GM21576 (cell line): ENCODE measurements around the gene UBE2F.
A peak's percentile ranks its signal among the peaks of the same experiment; 100 is the strongest.
"Not testable (repeated sequence)": the region's sequence is repeated elsewhere in the genome, so short reads cannot be mapped to it uniquely, and the experiment has no call there.

Experiments used
- ATAC-seq: cut with Tn5 transposase; IDR thresholded peaks from one replicate; pipeline ENCODE4 v1.9.1; 2021; ENCODE audit warnings: mild to moderate bottlenecking, moderate library complexity; ENCODE audit not compliant: unreplicated experiment

UBE2F gene

GRCh38 chr2:238042090-238042489 lies 75.3 kb downstream of the UBE2F start:
- no peak for ATAC-seq

- no peak for ATAC-seq
Observed at GRCh38 chr2:238042849-238043584, 76.2 kb downstream of the UBE2F start.

DNA sequence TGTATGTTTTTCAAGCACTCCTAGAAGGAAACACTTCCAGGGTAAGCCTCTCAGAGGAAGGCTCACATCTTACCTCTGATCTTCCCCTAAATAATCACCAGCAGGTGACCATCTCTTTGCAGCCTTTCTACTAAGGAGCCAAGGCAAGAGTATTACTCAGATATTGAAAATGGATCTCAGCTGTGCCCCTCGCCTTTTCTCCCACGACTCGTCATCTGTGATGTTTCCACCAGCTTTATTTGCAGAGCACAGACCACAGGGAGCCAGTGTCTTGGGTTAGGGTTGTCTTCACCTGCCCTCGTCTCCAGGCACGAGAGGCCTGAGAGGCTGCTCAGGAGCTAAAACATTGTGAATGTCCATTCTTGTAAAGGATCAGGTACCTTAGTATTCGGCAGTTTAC lies 77.0 kb downstream of the UBE2F start:
- ATAC-seq: no peak

DNA sequence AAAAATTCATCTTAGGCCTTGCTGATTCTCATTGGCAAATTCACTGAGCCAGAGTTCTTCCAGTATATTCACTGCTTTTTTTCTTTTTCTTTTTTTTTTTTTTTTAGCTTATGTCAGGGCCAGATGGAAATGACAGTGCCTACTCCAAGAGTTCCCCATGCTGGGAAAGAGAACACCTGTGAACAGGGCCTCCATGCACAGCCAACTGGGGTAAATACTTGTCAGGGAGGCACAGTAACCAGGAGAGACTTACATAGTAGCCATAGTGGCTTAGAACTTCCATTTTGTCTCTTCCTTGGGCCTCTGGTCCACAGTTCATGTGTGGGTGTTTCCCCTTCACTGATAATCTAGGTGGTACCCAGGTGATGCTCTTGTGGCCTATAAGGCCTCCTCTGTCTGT lies 78.8 kb downstream of the UBE2F start:
- ATAC-seq: no peak

DNA sequence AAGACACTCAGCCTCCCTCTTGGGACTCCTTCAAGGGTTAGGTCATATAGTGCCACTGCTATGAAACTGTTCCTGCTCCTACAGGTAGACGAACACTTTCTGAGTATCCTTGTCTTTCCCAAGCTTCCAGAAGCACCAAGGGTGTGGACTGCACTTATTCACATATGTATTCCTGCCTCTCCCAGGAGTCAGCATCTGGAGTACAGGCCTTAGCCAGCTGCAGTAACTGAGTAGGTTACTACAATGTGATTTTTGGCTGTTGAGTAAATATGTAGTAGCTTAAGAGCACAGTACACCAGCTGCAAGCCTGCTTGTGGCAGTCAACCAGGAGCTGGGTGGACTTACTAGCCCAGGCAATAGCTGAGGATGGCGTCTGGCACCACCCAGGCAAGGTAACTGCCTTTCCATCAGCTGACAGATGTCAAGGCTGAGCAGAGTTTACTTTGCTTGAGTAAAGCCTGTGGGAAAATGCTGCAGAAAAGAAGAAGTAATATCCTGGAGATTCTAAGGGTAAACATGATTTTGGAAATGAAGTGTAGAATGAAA lies 80.0 kb downstream of the UBE2F start:
- no peak for ATAC-seq

DNA sequence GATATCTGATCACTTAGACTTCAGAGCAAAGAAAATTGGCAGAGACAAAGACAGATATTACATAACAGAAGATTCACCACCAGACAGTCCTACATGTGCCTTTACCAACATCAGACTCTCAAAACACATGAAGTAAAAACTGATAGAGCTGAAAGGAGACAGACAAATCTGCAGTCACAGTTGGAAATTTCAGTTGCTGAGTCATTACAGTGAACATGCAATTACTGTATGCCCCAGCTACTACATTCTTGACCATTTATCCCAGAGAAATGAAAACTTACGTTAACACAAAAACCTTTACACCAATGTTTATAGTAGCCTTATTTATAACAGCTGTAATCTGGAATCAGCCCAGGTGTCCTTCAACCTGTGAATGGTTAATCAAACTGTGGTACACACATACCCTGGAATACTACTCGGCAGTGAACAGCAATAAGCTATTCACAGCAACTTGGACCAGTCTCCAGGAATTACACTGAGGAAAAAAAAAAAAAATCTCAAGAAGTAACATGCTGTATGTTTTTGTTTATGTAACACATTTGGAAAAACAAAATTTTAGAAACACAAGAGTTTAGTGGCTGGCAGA lies 86.5 kb downstream of the UBE2F start:
- ATAC-seq: no peak

GRCh38 chr2:238055841-238056240 lies 89.0 kb downstream of the UBE2F start:
- ATAC-seq: no peak

DNA sequence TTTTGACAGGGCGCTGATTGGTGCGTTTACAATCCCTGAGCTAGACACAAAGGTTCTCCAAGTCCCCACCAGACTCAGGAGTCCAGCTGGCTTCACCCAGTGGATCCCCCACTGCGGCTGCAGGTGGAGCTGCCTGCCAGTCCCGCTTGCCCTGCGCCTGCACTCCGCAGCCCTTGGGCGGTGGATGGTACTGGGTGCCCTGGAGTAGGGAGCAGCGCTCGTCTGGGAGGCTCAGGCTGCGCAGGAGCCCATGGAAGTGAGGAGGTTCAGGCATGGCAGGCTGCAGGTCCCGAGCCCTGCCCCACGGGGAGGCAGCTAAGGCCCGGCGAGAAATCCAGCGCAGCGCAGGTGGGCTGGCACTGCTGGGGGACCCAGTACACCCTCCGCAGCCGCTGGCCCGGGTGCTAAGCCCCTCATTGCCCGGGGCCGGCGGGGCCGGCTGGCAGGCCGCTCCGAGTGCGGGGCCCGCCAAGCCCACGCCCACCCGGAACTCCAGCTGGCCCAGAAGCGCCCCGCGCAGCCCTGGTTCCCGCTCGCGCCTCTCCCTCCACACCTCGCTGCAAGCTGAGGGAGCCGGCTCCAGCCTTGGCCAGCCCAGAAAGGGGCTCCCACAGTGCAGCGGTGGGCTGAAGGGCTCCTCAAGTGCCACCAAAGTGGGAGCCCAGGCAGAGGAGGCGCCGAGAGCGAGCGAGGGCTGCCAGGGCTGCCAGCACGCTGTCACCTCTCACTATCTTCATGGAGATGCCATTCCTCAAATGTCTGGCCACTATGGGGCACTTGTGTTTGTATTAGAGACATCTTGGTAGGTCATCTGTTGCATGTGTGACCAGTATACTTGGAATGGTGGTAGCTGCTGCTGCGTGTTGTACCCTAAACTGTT lies 91.1 kb downstream of the UBE2F start:
- ATAC-seq: not testable (repeated sequence)

DNA sequence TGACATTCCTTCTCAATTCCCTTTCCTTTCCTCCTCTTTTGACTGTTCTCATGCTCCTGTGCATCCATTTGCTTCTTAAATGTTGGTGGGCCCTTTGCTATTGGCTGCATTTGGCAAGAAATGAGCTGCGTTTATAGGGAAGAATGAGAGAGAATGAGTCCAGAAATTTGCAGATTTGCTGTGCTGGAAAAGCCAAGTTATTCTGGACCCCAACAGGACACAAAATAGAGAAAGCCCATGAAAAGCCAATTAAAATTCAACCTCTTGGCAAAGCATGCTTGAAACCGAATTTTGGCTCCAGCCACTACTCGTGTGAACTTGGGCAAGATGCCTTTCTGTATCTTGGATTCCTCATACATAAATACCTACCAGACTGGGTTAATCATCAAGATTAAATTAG lies 92.7 kb downstream of the UBE2F start:
- ATAC-seq: no peak

- no peak for ATAC-seq
Observed at GRCh38 chr2:238060096-238060541, 93.3 kb downstream of the UBE2F start.

GRCh38 chr2:238060542-238061314 lies 93.9 kb downstream of the UBE2F start, which contains the start of gene SCLY:
Gene SCLY, plus strand, starts transcription at chr2:238061001. Its CDS starts 54 bp downstream, at chr2:238061055.
- ATAC-seq: peak; percentile 97

DNA sequence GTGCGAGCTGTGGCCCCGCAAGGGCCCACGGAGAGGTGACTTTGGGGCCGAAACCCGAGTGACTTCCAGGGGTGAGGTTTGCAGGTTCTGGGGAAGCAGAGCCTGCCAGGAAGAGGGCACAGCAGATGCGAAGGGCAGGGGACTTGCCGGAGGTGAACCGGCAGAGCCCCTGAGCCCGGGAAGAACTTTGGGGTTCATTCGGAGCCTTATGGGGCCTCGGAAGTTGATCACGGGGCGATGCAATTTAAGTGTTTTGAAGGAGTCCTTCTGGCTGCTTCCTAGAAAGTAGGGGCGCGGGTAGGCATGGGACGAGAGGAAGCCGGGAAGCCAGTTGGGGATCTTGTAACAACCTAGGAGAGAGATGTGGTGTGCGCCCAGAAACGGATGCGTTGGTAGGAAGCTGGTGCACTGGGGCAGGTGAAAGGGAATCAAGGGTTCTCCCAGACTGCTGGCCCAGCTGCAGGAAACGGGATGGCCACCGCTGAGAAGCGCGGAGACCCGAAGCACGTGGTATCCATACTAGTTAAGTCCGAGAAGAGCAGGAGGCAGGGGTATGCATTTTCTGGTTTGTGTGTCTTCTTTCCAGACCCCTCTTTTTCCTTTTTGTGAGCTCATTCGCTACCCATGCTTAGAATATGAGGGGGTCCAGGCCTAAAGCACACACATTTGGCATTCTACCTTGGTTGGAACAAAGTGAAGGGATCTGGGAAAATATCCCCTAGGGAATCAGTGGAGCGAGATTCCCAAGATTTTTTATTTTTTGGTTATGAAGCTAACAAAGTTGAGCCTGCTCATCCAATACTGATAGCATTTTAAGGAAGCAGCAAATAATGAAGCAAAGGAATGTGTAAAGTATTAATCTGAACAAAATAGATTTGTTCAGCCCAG lies 94.7 kb downstream of the UBE2F start:
- ATAC-seq: no peak

DNA sequence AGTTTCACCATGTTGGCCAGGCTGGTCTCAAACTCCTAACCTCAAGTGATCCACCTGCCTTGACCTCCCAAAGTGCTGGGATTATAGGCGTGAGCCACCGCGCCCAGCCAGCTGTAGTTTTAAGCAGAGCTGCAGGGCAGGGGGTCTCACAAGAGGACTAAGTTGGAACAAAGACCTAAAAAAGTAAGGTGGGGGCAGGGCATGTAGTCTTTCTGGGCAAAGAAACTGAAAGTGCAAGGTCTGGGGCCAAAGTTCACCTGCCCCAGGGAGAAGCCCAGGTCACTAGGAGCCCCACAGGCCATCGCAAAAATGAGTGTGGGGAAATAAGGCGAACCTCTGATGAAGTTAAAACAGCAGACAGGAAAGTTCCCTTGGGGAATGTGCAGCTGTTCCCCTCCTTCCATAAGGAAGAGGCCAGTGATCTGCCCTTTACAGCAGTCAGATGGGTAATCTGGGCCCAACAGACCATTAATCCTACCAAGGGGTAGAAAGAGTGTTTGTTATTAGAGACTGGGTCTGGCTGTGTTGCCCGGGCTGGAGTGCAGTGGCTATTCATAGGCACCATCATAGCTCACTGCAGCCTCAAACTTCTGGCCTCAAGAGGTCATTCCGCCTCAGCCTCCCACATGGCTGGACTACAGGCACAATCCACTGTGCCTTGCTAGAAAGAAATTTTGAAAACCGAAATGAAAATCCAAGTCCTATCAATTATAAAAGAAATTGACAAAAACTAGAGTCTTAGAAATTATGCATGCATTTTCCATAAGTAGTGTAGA lies 96.8 kb downstream of the UBE2F start:
- ATAC-seq: no peak

GRCh38 chr2:238064376-238064775 lies 97.6 kb downstream of the UBE2F start:
- no peak for ATAC-seq

GRCh38 chr2:238065071-238065846 lies 98.4 kb downstream of the UBE2F start:
- ATAC-seq: no peak

DNA sequence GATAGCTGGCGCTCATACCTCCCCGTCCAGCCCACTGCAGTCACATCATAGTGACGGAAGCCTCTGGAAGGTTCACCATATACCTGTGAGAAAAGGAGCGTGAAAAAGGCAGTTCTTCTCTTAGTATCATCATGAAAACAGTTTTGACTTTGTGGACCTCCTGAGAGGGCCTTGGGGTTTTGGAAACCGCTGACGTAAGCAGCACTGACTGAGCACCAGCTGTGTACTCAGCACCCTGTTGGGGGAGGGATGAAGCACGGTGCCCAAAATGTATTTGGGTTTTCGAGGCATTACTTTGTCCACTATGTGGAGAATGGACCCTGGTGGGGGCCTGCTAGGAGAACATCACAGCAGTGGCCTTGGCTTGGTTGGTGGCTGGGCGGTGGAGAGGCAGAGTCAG lies 99.4 kb downstream of the UBE2F start:
- ATAC-seq: no peak

DNA sequence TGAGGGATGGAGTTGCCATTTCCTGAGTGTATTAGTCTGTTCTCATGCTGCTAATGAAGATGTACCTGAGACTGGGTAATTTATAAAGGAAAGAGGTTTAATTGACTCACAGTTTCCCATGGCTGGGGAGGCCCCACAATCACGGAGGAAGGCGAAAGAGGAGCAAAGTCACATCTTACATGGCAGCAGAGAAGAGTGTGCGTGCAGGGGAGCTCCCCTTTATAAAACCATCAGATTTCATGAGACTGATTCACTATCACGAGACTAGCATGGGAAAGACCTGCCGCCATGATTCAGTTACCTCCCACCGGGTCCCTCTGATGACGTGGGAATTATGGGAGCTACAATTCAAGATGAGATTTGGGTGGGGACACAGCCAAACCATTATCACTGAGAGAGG lies 99.9 kb downstream of the UBE2F start:
- ATAC-seq: not testable (repeated sequence)

DNA sequence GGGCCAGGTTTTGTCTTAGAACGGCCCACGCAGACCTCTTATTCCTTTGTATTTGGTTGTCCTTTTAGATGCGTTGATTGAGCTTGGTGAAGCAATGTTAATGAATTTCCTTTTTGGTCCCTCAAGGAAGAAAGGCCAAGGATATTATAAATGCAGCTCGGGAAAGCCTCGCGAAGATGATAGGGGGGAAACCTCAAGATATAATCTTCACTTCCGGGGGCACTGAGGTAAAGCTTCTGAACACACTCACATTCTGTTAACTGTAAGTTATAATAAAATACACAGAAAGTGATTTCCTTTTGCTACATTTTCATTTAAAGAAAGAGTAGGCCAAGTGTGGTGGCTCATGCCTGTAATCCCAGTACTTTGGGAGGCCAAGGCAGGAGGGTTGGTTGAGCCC lies 101.1 kb downstream of the UBE2F start:
- no peak for ATAC-seq
